Superior temporal gyrus (tissue), 1 donor: ENCODE data around the gene CCDC174.

Source experiments
- DNase-seq: peaks from one replicate; pipeline ENCODE4 v3.0.0-alpha.2; 2016; ENCODE audit errors: extremely low spot score

The CCDC174 gene

DNA sequence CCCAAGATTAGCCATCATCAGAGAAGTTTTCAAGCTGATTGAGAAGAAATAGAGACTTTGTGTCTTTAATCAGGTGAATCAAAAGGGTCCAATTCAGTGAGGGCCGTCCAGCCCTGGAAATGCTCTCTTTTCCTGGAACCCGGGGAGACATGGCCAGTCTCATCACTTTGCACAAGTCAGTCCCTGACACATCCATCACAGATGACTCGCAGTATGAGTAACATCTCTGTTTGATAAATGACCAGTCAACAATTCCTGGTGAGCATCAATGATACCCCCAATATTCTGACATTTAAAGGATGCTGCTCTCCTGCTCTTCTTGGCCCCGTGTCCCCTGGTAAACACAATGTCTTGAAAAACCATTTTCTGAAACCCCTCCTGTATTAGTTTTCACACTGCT is 50.1 kb downstream of the CCDC174 start:
- no peak for DNase-seq

DNA sequence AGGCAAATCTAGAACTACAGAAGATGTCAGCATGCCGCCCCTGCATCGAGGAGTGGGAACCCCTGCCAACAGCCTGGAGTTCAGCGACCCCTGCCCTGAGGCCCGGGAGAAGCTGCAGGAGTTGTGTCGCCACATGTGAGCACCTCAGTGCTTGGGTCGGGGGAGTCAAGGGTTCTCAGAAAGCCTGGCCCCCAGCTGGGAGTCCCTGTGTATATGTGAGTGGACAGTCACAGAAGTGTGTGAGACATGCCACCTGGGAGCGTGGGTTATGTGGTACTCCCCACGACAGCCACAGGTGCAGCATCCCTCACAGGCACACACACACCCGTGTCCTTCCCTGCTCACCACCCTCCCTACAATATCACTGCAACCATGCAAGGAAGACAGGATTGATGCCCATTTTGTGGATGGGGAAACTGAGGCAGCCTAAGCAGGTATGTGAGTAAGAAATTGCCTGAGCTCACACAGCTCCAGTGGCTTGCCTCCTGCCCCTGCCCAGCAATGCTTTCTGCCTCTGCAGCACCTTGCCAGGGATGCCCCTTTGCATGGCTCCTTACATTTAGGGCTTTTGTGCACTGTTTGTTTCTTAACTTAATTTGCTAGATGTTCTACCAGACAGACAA is 51.7 kb downstream of the CCDC174 start:
- DNase-seq: no peak

DNA sequence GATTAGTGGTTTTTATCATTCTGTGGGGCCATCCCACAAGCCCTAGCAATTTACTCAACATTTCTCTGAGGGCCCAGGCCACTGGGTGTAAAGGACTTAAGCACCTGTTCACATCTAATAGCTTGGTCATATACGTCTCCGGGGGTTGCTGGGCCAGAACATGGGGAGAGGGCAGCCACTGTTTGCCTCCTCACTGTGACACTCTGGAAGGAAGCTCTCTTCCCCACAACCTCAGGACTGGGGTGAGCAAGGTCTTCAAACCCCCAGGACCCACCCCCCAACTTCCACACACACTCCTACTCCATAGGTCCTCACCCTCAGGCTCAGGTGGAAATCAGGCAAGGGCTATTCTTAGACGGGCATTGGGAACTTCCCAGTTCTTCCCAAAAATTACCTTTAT is 52.2 kb downstream of the CCDC174 start:
- DNase-seq: no peak

DNA sequence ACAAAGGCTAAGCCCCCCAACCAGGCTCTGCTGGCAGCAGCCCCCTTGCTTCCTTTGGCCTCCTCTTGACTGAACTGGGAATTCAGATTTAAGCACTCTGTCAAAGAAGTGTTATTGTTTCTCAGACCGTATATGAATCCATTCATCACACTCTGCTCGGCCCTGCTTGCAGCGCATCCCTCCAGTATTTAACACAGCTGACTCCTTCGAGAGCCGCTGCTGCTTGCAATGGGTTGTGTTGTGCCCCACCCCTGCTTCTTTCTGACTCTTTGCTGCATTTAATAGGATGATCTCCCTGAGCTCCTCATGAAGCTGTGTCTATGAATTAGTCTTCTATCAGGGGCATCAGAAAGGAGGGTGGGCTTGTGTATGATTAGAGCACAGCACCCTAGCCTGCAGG is 54.5 kb downstream of the CCDC174 start:
- no peak for DNase-seq

DNA sequence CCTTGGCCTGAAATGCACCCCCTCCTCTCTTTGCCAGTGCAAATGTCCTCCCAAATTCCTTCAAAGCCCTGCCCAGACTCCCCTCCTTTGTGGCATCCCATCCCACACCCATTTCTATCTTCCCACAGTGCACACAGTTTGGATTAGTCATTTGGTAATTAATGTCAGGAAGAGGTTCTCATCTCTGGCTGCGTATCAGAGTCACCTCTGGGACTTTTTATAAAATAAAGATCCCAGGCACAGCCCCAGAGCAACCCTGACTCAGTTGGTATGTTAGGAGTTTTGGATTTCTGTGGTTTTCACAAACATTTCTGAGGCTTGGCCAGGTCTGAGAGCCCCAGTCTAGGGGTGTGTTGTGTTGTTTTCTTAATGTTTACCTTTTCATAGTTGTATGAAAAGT is 65.0 kb downstream of the CCDC174 start:
- DNase-seq: no peak

DNA sequence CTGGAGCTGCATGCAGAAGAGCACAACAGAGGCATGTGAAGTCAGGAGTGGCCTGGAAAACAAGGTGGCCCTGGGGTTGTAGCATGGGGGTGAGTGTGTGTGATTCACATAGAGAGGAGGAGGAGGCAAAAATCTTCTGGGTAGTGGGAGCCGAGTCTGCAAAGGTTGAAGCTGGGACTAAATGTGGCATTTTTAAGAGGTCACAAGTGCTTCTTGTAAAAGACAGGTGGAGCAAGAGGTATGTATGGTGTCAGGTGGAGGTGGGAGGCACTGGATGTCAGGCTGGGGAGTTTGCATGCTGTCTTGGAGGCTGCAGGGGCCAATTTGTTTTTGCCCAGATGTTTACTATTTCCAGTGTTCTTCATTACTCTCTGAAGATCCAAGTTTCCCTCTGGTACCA is 65.7 kb downstream of the CCDC174 start:
- DNase-seq: no peak

DNA sequence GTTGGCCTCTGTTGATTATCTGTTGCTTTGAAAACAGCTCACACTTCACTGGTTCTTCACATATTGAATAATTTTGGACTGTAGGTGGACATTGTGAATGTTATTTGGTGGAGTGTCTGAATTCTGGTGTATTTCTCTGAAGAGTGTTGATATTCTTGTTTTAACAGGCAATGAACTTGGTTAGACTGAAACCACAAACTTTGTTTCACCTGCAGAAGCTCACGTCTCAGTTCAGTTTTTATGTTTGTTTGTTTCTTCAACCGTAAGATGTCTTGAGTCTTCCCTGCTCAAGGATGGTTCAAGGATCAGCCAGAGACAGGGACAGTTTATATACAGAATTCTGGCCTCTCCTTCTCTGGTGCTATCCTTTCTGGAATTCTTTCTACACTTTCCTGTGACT is 67.0 kb downstream of the CCDC174 start:
- no peak for DNase-seq

DNA sequence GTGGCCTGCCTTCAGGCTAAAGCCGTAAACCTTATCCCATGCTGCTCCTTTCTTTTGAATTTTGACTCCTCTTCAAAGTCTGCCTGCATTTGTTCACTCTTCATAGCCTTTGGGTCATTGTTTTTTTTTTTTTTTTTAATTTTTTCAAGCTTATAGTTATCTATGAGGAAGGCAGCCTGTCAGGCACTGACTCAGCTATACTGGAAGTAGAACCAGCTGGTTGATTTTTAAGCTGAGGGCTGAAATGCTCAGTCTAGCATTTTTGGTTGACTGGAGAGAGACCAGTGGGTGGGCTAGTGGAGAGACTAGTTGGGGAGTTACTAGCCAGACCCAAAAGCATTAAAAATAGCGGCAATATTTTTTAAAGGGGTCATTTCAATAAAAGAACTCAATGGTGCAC is 67.4 kb downstream of the CCDC174 start:
- DNase-seq: no peak

DNA sequence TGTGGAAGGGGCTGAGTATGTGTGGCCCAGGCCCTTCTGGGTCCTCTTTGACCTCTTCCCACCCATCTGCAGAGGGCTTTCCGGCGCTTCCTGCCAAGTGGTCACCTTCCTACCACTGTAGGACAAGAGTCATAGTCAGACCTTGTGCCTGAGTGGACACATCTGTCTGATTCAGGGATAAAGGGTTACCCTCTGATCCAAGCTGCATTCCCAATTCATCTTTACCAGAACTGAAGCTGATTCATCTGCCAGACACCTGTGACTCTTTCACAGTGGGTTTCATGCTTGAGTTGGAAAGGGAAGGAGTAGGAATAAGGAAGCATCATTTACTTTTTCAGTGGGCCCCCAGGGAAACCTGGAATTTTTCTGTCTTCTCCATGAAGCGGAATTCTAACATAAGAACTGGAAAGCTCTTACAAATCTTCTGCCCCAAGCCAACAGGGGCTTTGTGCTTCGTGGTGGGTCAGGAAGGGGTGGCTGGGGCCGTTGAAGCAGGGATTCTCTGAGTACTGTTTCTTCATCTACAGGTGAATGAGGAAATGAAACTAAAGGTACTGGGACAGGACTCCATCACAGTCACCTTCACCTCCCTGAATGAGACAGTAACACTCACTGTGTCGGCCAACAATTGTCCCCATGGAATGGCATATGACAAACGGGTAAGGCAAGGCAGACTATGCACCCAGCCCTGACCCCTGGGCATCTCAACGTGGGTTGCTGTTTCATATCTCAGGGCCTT is 69.7 kb downstream of the CCDC174 start:
- no peak for DNase-seq
